Ovary (tissue), 10 donors: ENCODE measurements around the gene ASIC4. TPM values are rescaled to one million over a fixed set of nuclear protein-coding genes. Genes with fewer than 3 reads are reported as not detected.

ENCODE experiments used
- DNase-seq, 5 donors: peaks; one replicate each; pipeline ENCODE4 v3.0.0-alpha.2; 2019 to 2020
- H3K27ac ChIP-seq, 2 donors: fragments of 200-600 bp; one replicate each; pipeline versions ENCODE4 v1.5.1 to v1.8.0; 2019 to 2022
- H3K27me3 ChIP-seq: fragments of 200-600 bp; one replicate; pipeline ENCODE4 v1.8.0; 2022
- H3K36me3 ChIP-seq: fragments of 200-600 bp; sonication (generic); one replicate; pipeline ENCODE4 v1.5.1; 2019
- H3K4me1 ChIP-seq: one replicate; pipeline ENCODE4 v1.8.1; 2013; ENCODE audit warnings: mild to moderate bottlenecking, moderate library complexity; ENCODE audit not compliant: insufficient read depth
- H3K4me3 ChIP-seq: fragments of 200-600 bp; sonication (generic); one replicate; pipeline ENCODE4 v1.5.1; 2017
- H3K9me3 ChIP-seq, 2 donors: fragments of 200-600 bp in 1 of 2; sonication (generic) in 1 of 2; one replicate each; pipeline versions ENCODE4 v1.5.1 to v1.8.1; 2013 to 2019; ENCODE audit warnings: mild to moderate bottlenecking in 1 of 2, moderate library complexity in 1 of 2
- EP300 ChIP-seq: sonication (generic); formaldehyde crosslinking; IDR thresholded peaks from one replicate; pipeline ENCODE4 v1.6.1; 2017; ENCODE audit warnings: antibody characterized with exemption
- POLR2A ChIP-seq: fragments of 450-650 bp; IDR thresholded peaks from one replicate; pipeline ENCODE4 v1.6.1; 2017; ENCODE audit warnings: antibody characterized with exemption, mild to moderate bottlenecking, moderate library complexity
- WGBS, 3 donors: extraction: QIAGEN DNeasy Blood & Tissue Kit in 1 of 3; methylation state at CpG; one replicate each; pipeline versions ENCODE4 v1.1.5 to v1.1.7; 2013 to 2017; 5-methylcytosine and 5-hydroxymethylcytosine counted together
- intact Hi-C, 4 donors: fragments of 100-400 bp; cut with DNase I; formaldehyde crosslinking; loops; one replicate each; pipeline versions ENCODE4 v1.11.0 to v1.15.1; 2022 to 2023
- long read RNA-seq, 3 donors: library from polyadenylated mRNA in 2 of 3; unstranded in 2 of 3; transcript quantifications; one replicate each; pipeline ENCODE4 v2.0.0 and lab custom pipeline, GENCODE V29; 2021 to 2026
- polyA plus RNA-seq, 2 donors: library from polyadenylated mRNA; stranded (reverse); fragments of 200-250 nt in 1 of 2; fragments of 350-450 nt in 1 of 2; fragmentation: Illumina TruSeq in 1 of 2; extraction: RNeasy Lipid Tissue Mini Kit (QIAGEN cat#74804) in 1 of 2; gene quantifications; one replicate each; pipeline ENCODE4 v1.2.3, GENCODE V29; 2013 to 2014
- total RNA-seq, 7 donors: library from RNA; depleted of rRNA in 2 of 7; stranded (reverse); fragments of >200 nt in 2 of 7; fragmentation: NEBNext Ultra II Directional in 3 of 7; extraction: Animal tissue kit (Norgen Biotek cat#: 25700) in 3 of 7; gene quantifications; one replicate each; pipeline versions ENCODE4 v1.1.0 to v1.2.4, GENCODE V29; 2016 to 2023
- TF ChIP-seq, protein P1 (sequence below), 3 donors: fragments of 450-650 bp in 2 of 3; fragments of 200-600 bp in 1 of 3; IDR thresholded peaks; one replicate each; pipeline versions ENCODE4 v1.5.1 to v1.8.0; 2016 to 2022; ENCODE audit warnings: antibody characterized with exemption in 3 of 3, mild to moderate bottlenecking in 1 of 3
- donor health status: DM: no; HTN: no; CAD: no; lungs with moderate emphysema.
- donor health status: DM: no; HTN: no; CAD: no.
- donor health status: Bipolar disorder and iron deficiency.
- donor health status: DM: yes; HTN: yes; CAD: no.
- donor health status: DM: no; HTN: no; CAD: no.
- donor health status: DM: yes; HTN: yes; CAD: no.

Gene ASIC4
- under 1 TPM in 3 of 7 donors, not detected in 4; 0.10 to 0.28 (median 0.24) TPM for total RNA-seq
- polyA plus RNA-seq, result under 1 TPM in 1 of 2 donors, not detected in 1; 0.05 TPM
- long read RNA-seq, donor 1, result 0 reads
- long read RNA-seq, donor 2, result 0 reads
- long read RNA-seq, donor 3, result 0 reads

DNA sequence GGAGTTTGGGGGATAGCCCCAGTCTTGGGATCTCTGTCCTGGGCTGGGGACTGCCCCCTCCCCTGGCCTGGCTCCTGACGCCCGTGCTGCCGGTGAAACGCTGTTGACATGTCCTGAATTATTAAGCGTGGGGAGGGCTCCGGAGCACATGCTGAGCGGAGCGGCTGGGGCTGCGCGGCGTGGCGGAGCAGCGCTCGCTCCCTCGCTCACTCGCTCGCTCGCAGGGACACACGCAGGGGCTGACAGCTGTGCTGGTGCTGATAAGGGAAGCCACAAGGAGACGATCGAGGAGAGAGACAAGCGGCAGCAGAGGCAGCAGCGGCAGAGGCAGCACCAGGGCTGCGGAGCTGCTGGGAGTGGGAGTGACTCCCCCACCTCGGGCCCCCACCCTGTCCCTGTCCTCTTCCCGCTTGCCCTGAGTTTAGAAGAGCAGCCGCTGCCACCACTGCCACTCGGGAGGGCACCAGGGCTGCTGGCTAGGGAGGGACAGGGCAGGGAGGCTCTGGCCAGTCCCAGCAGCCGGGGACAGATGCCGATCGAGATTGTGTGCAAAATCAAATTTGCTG, at the start of gene ASIC4:
ASIC4 (plus strand) TSS at position 287 of the 566 bp plus-strand sequence; CDS start at position 530, 243 bp downstream.
- no peak for TF ChIP-seq EP300
- TF ChIP-seq, protein P1, sequence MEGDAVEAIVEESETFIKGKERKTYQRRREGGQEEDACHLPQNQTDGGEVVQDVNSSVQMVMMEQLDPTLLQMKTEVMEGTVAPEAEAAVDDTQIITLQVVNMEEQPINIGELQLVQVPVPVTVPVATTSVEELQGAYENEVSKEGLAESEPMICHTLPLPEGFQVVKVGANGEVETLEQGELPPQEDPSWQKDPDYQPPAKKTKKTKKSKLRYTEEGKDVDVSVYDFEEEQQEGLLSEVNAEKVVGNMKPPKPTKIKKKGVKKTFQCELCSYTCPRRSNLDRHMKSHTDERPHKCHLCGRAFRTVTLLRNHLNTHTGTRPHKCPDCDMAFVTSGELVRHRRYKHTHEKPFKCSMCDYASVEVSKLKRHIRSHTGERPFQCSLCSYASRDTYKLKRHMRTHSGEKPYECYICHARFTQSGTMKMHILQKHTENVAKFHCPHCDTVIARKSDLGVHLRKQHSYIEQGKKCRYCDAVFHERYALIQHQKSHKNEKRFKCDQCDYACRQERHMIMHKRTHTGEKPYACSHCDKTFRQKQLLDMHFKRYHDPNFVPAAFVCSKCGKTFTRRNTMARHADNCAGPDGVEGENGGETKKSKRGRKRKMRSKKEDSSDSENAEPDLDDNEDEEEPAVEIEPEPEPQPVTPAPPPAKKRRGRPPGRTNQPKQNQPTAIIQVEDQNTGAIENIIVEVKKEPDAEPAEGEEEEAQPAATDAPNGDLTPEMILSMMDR (IDR thresholded peaks at IDR 0.05), result no peak
- TF ChIP-seq POLR2A, result no peak
- intact Hi-C loops, result no loop called here
- no peak within 1 kb of the TSS for H3K27ac ChIP-seq
- no peak within 1 kb of the TSS for H3K4me3 ChIP-seq
- no peaks in the 10 kb centered on the region for H3K27me3 ChIP-seq
- DNase-seq, result no peak
- no peaks in the 10 kb centered on the region for H3K36me3 ChIP-seq
- H3K9me3 ChIP-seq, result no peaks in the 10 kb centered on the region
- 8 to 11% (median 10%) methylated on average over 28 to 31 of the region's 31 CpGs for WGBS, 3 donors
- H3K4me1 ChIP-seq, result peaks cover 4% of the 10 kb centered on the region

DNA sequence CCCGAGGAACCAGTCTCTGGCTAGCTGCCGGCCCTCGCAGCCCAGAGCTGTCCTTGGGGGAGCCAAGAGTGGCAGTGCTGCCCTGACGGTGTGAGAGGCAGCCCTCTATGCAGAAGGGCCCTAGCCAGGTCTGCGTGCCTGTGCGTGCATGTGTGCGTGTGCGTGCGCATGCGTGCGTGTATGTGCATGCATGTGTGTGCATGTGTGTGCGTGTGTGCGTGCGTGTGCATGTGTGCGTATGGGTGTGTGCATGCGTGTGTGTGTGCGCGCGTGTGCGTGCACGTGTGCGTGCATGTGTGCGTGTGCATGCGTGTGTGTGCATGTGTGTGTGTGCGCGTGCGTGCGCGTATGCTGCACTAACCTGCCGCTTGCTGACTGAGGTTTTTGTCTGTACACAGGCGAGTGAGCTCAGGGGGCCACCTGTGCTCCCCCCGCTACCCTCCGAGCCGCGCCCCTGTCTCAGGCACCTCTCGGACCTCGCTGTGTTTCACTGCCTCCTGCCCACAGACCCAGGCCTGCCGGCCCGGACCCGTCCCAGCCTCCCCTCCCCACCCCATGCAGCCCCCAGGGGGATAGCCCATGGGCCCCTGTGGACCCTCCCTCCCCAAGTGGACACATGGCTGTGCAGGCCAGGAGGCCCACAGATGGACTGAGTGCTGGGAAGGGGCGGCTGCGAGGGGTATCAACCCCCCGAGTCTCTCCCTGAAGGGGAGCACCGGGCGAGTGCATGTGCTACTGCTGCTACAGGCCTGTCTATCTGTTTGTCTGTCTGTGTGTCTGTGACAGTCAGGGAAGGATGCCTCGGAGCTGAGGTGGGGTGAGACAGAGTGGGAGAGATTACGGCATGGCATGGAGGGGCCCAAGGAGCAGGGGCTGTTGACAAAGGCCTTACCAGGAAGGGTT, 48.4 kb upstream of the ASIC4 start:
- H3K27me3 ChIP-seq, result no peaks in the 10 kb centered on the region
- 85 to 87% (median 86%) methylated on average over 44 to 47 of the region's 47 CpGs for WGBS, 3 donors
- H3K27ac ChIP-seq, result no peak overlapping the region
- intact Hi-C loops, result no loop called here
- TF ChIP-seq POLR2A (no peak), EP300 (no peak)
- TF ChIP-seq, protein P1 (IDR thresholded peaks at IDR 0.05), result no peak
- no peaks in the 10 kb centered on the region for H3K36me3 ChIP-seq
- H3K9me3 ChIP-seq, result no peaks in the 10 kb centered on the region
- peaks cover 4% of the 10 kb centered on the region for H3K4me1 ChIP-seq
- no peak for DNase-seq
- H3K4me3 ChIP-seq, result no peak overlapping the region

DNA sequence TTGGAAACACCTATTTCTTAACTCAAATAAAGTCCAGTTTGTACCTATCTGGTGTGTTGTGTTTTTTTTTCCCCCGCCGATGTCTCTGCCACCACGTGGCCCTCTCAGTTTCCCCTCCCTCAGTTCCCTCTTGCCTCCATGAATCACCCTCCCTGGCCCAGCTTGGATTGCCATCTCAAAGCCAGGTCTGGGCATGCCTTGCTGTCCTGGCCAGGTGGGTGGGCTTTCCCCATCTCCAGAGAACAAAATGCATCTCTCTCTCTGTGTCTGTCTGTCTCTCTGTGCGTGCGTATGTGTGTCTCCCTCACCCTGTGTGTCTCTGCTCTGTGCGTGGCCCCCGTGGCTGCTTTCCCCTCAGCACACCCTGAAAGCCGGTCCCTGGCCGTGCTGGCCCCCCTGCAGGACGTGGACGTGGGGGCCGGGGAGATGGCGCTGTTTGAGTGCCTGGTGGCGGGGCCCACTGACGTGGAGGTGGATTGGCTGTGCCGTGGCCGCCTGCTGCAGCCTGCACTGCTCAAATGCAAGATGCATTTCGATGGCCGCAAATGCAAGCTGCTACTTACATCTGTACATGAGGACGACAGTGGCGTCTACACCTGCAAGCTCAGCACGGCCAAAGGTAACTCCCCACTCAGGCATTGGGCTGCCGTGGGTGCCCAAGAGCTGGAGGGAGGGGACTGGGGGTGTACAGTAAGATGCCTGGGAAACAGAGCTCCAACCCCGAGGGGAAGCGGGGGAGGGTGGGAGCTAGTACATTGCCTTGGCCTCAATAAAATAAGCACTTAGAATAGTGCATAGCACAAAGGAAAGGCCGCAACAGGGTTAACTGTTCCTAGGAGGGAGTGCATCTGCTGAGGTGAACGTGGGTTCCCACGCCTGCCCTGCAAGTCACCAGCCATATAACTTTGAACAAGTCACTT, 47.2 kb upstream of the ASIC4 start:
- 73 to 77% (median 75%) methylated on average over 28 of the region's 28 CpGs for WGBS, 3 donors
- no peak for DNase-seq
- intact Hi-C loops, result no loop called here
- Histone ChIP-seq H3K9me3 (no peaks in the 10 kb centered on the region), H3K27ac (no peak overlapping the region), H3K4me1 (no peaks in the 10 kb centered on the region), H3K36me3 (no peaks in the 10 kb centered on the region), H3K27me3 (no peaks in the 10 kb centered on the region), H3K4me3 (no peak overlapping the region)
- TF ChIP-seq, protein P1 (IDR thresholded peaks at IDR 0.05), result no peak
- TF ChIP-seq EP300 (no peak), POLR2A (no peak)

DNA sequence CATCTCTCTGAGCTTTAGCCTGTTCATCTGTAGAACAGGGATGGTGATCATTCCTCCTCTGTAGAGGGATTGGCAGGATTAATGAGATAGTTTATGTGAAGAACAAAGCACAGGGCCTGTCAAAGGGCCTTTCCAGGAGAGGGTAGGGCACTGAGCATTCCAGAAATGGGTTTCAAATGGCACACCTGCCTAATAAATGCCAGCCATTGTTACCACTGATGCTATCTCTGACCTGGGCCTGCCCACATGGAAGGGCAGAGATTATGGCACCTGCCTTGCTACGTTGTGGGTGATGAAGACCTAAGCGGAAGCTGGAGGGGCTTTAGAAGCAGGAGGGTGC, 46.6 kb upstream of the ASIC4 start:
- intact Hi-C loops, result no loop called here
- Histone ChIP-seq H3K4me1 (no peaks in the 10 kb centered on the region), H3K27me3 (no peaks in the 10 kb centered on the region), H3K9me3 (no peaks in the 10 kb centered on the region), H3K36me3 (no peaks in the 10 kb centered on the region), H3K27ac (no peak overlapping the region), H3K4me3 (no peak overlapping the region)
- 90 to 93% (median 92%) methylated on average over 2 of the region's 2 CpGs for WGBS, 3 donors
- TF ChIP-seq, protein P1 (IDR thresholded peaks at IDR 0.05), result no peak
- TF ChIP-seq POLR2A (no peak), EP300 (no peak)
- no peak for DNase-seq
